ENCODE measurements around the gene ESCO1. TPM values are rescaled to one million over a fixed set of nuclear protein-coding genes. Genes with fewer than 3 reads are reported as not detected.

The ESCO1 gene
- total and polyA plus RNA-seq, 2 donors (not counting 1 experiment from before 2014, with no cell fraction given) = 8.5 to 14.2 TPM

GRCh38 chr18:21636769-21637168, 36.3 kb upstream of the ESCO1 start:
- no peak overlapping the region for H3K9ac ChIP-seq (ENCODE audit: insufficient read depth, low read length)
- no peak overlapping the region for H3K4me2 ChIP-seq (ENCODE audit: extremely low read depth, insufficient read depth, low read length)
- no peaks in the 10 kb centered on the region for H3K27me3 ChIP-seq (ENCODE audit: control insufficient read depth, insufficient read depth, low read length)
- peaks cover 2% of the 10 kb centered on the region for H3K36me3 ChIP-seq (ENCODE audit: control insufficient read depth, insufficient read depth, low read length)
- no peaks in the 10 kb centered on the region for H4K20me1 ChIP-seq (ENCODE audit: control insufficient read depth, extremely low read depth, insufficient read depth, low read length)
- H3K4me3 ChIP-seq (replicated peaks in 1 of 4; ENCODE audit: control extremely low read depth in 1 of 4, insufficient read depth in 1 of 4, low read depth in 3 of 4, low read length in 4 of 4) = no peak overlapping the region
- DNase-seq (ENCODE audit: low read depth in 2 of 2) = no peak
- no peaks in the 10 kb centered on the region for H3K9me3 ChIP-seq (ENCODE audit: control insufficient read depth, insufficient read depth, low read depth, low read length)
- TF ChIP-seq EZH2 (IDR thresholded peaks at IDR 0.05; ENCODE audit: low read length, missing control alignments) = no peak
- no peak for TF ChIP-seq CTCF (conservative IDR thresholded peaks at IDR 0.05 in 1 of 2, IDR thresholded peaks at IDR 0.05 in 1 of 2; ENCODE audit: low read depth in 1 of 2, low read length in 2 of 2)
- H3K27ac ChIP-seq (ENCODE audit: insufficient read depth, low read length) = no peak overlapping the region
- no peaks in the 10 kb centered on the region for H3K79me2 ChIP-seq (ENCODE audit: control insufficient read depth, insufficient read depth, low read length)
- H3K4me1 ChIP-seq (ENCODE audit: control insufficient read depth, extremely low read depth, insufficient read depth, low read length) = no peaks in the 10 kb centered on the region
- H2AFZ ChIP-seq (ENCODE audit: low read length) = no peak overlapping the region

- Histone ChIP-seq H3K4me3 (replicated peaks in 1 of 4; ENCODE audit: control extremely low read depth in 1 of 4, insufficient read depth in 1 of 4, low read depth in 3 of 4, low read length in 4 of 4) (no peak overlapping the region), H2AFZ (ENCODE audit: low read length) (no peak overlapping the region), H3K27me3 (ENCODE audit: control insufficient read depth, insufficient read depth, low read length) (no peaks in the 10 kb centered on the region), H3K9me3 (ENCODE audit: control insufficient read depth, insufficient read depth, low read depth, low read length) (no peaks in the 10 kb centered on the region), H4K20me1 (ENCODE audit: control insufficient read depth, extremely low read depth, insufficient read depth, low read length) (no peaks in the 10 kb centered on the region), H3K4me2 (ENCODE audit: extremely low read depth, insufficient read depth, low read length) (no peak overlapping the region), H3K79me2 (ENCODE audit: control insufficient read depth, insufficient read depth, low read length) (no peaks in the 10 kb centered on the region), H3K4me1 (ENCODE audit: control insufficient read depth, extremely low read depth, insufficient read depth, low read length) (no peaks in the 10 kb centered on the region), H3K9ac (ENCODE audit: insufficient read depth, low read length) (no peak overlapping the region), H3K36me3 (ENCODE audit: control insufficient read depth, insufficient read depth, low read length) (peaks cover 4% of the 10 kb centered on the region), H3K27ac (ENCODE audit: insufficient read depth, low read length) (no peak overlapping the region)
- no peak for DNase-seq (ENCODE audit: low read depth in 2 of 2)
- no peak for TF ChIP-seq EZH2 (IDR thresholded peaks at IDR 0.05; ENCODE audit: low read length, missing control alignments)
These were observed 34.2 kb upstream of the ESCO1 start for GRCh38 chr18:21634588-21635199.

- Histone ChIP-seq H3K36me3 (ENCODE audit: control insufficient read depth, insufficient read depth, low read length) (peaks cover 4% of the 10 kb centered on the region), H3K79me2 (ENCODE audit: control insufficient read depth, insufficient read depth, low read length) (no peaks in the 10 kb centered on the region)
- DNase-seq (ENCODE audit: low read depth in 2 of 2) = peak in 1 of 2 donors; percentile 21
These were observed 31.9 kb upstream of the ESCO1 start for GRCh38 chr18:21632393-21632792.

More at GRCh38 chr18:21632393-21632792, 31.9 kb upstream of the ESCO1 start:
- H3K27ac ChIP-seq (ENCODE audit: insufficient read depth, low read length) = no peak overlapping the region
- H3K4me2 ChIP-seq (ENCODE audit: extremely low read depth, insufficient read depth, low read length) = no peak overlapping the region
- H4K20me1 ChIP-seq (ENCODE audit: control insufficient read depth, extremely low read depth, insufficient read depth, low read length) = no peaks in the 10 kb centered on the region
- no peaks in the 10 kb centered on the region for H3K9me3 ChIP-seq (ENCODE audit: control insufficient read depth, insufficient read depth, low read depth, low read length)
- H3K27me3 ChIP-seq (ENCODE audit: control insufficient read depth, insufficient read depth, low read length) = no peaks in the 10 kb centered on the region
- H2AFZ ChIP-seq (ENCODE audit: low read length) = no peak overlapping the region
- no peaks in the 10 kb centered on the region for H3K4me1 ChIP-seq (ENCODE audit: control insufficient read depth, extremely low read depth, insufficient read depth, low read length)
- H3K4me3 ChIP-seq (replicated peaks in 1 of 4; ENCODE audit: control extremely low read depth in 1 of 4, insufficient read depth in 1 of 4, low read depth in 3 of 4, low read length in 4 of 4) = no peak overlapping the region
- no peak overlapping the region for H3K9ac ChIP-seq (ENCODE audit: insufficient read depth, low read length)
- TF ChIP-seq EZH2 (IDR thresholded peaks at IDR 0.05; ENCODE audit: low read length, missing control alignments) (no peak), CTCF (conservative IDR thresholded peaks at IDR 0.05 in 1 of 2, IDR thresholded peaks at IDR 0.05 in 1 of 2; ENCODE audit: low read depth in 1 of 2, low read length in 2 of 2) (no peak)
